Astrocyte (in vitro differentiated cells and primary cell): ENCODE data around the gene PCP2. TPM values are rescaled to one million over a fixed set of nuclear protein-coding genes. Genes with fewer than 3 reads are reported as not detected.
A peak's percentile ranks its signal among the peaks of the same experiment; 100 is the strongest.

ENCODE experiments used
- DNase-seq: peaks from one replicate; pipeline ENCODE4 v3.0.0-alpha.2; 2010; ENCODE audit warnings: low read depth
- FAIRE-seq: peaks from 2 replicates; lab custom pipeline; 2011; peaks lifted over from hg19 to GRCh38; lab: Jason Lieb, UNC
- H2AFZ ChIP-seq: 2 replicates; pipeline ENCODE4 v1.6.0; 2012; ENCODE audit warnings: low read depth, low read length, inconsistent platforms
- H3K27ac ChIP-seq: 2 replicates; pipeline ENCODE4 v1.5.1; 2011; ENCODE audit warnings: low read depth, low read length, inconsistent platforms
- H3K27me3 ChIP-seq: 2 replicates; pipeline ENCODE4 v1.6.0; 2011; ENCODE audit warnings: low read length, inconsistent platforms; ENCODE audit not compliant: insufficient read depth
- H3K36me3 ChIP-seq: 2 replicates; pipeline ENCODE4 v1.5.1; 2011; ENCODE audit warnings: low read length, inconsistent platforms; ENCODE audit not compliant: insufficient read depth
- H3K4me1 ChIP-seq: 2 replicates; pipeline ENCODE4 v1.5.1; 2011; ENCODE audit warnings: low read length, inconsistent platforms; ENCODE audit not compliant: insufficient read depth
- H3K4me2 ChIP-seq: 2 replicates; pipeline ENCODE4 v1.6.0; 2012; ENCODE audit warnings: low read length, inconsistent platforms
- H3K4me3 ChIP-seq: 2 replicates; pipeline ENCODE4 v1.5.1; 2011; ENCODE audit warnings: low read depth, mild to moderate bottlenecking, low read length, inconsistent platforms; ENCODE audit not compliant: insufficient read depth
- H3K79me2 ChIP-seq: 2 replicates; pipeline ENCODE4 v1.6.0; 2012; ENCODE audit warnings: mild to moderate bottlenecking, low read length, inconsistent platforms; ENCODE audit not compliant: insufficient read depth
- H3K9ac ChIP-seq: 2 replicates; pipeline ENCODE4 v1.6.0; 2012; ENCODE audit warnings: mild to moderate bottlenecking, low read length, inconsistent platforms
- H3K9me3 ChIP-seq: 2 replicates; pipeline ENCODE4 v1.5.1; 2012; ENCODE audit warnings: low read depth, mild to moderate bottlenecking, low read length, inconsistent platforms; ENCODE audit not compliant: insufficient read depth
- H4K20me1 ChIP-seq: 2 replicates; pipeline ENCODE4 v1.6.0; 2012; ENCODE audit warnings: low read length, inconsistent platforms; ENCODE audit not compliant: insufficient read depth
- H3K27ac Mint-ChIP-seq: one replicate; pipeline ENCODE4 v1.8.0; 2021; ENCODE audit warnings: mild to moderate bottlenecking, mixed read lengths; ENCODE audit not compliant: unreplicated experiment
- H3K27me3 Mint-ChIP-seq: one replicate; pipeline ENCODE4 v1.8.0; 2021; ENCODE audit warnings: low read depth, mixed read lengths; ENCODE audit not compliant: unreplicated experiment
- H3K36me3 Mint-ChIP-seq: one replicate; pipeline ENCODE4 v1.8.0; 2021; ENCODE audit warnings: low read depth, mixed read lengths; ENCODE audit not compliant: unreplicated experiment
- H3K4me1 Mint-ChIP-seq: one replicate; pipeline ENCODE4 v1.8.0; 2021; ENCODE audit warnings: low read depth, mixed read lengths; ENCODE audit not compliant: unreplicated experiment
- H3K4me3 Mint-ChIP-seq: one replicate; pipeline ENCODE4 v1.8.0; 2021; ENCODE audit warnings: mild to moderate bottlenecking, moderate library complexity, mixed read lengths; ENCODE audit not compliant: unreplicated experiment
- H3K9me3 Mint-ChIP-seq: one replicate; pipeline ENCODE4 v1.8.0; 2021; ENCODE audit warnings: mild to moderate bottlenecking, mixed read lengths; ENCODE audit not compliant: unreplicated experiment
- EZH2 ChIP-seq: IDR thresholded peaks from 2 replicates; pipeline ENCODE4 v1.6.1; 2012; ENCODE audit warnings: mild to moderate bottlenecking, low read length, inconsistent platforms; ENCODE audit not compliant: insufficient read depth
- total RNA-seq: library from RNA; stranded (reverse); gene quantifications from 2 replicates; pipeline ENCODE4 v1.2.1, GENCODE V29; 2021
- TF ChIP-seq, protein P1 (sequence below): IDR thresholded peaks from 2 replicates; pipeline ENCODE4 v1.5.1; 2011; ENCODE audit warnings: low read depth, mild to moderate bottlenecking, inconsistent platforms, low read length, moderate library complexity; ENCODE audit not compliant: insufficient read depth

The PCP2 gene
- total RNA-seq, 1 donor from 2014 or later, result not detected

DNA sequence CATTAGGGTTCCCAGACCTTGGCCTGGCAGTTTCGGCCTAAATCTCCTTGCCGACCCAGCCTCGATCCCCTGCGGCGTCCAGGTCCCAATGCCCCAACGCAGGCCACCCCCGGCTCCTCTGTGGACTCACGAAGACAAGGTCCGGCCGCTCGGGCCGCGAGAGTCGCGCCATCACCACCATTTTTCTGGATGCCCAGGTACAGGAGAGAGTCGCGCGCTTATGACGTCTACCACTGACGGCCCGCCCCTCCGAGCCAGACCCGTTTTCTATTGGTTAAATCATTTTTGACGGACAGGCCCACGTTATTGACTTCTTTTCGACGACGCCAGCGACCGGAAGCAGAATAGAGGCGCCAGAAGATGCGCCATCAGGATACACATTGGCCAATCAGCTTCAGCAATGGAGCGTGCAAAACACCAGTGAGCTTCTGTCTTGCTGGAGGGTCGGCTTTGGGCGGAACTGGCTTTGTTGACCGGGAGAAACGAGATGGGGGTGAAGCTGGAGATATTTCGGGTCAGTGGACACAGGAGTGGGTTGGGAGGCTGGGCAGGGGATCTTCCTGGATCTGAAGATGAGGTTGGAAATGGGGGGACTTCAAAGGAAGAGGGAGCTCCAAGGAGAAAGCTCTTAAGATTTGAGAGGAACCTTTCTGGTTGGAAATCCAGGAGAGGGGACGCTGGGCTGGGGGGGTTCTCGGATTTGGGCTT lies 4.0 kb downstream of the PCP2 start, which contains the start of the genes PET100 and XAB2:
PET100 (plus strand) TSS at position 447 of the 708 bp plus-strand sequence; CDS start at position 488, 41 bp downstream.
XAB2 (minus strand) TSS at position 199 of the 708 bp plus-strand sequence; CDS start at position 181, 18 bp downstream.
- Mint-ChIP-seq H3K4me3 (peak within 1 kb of the TSS; percentile 100), H3K9me3 (peaks cover 1% of the 10 kb centered on the region), H3K36me3 (peaks cover 5% of the 10 kb centered on the region), H3K27me3 (no peaks in the 10 kb centered on the region), H3K4me1 (peaks cover 14% of the 10 kb centered on the region), H3K27ac (peak within 1 kb of the TSS; percentile 100)
- Histone ChIP-seq H3K4me1 (peaks cover 13% of the 10 kb centered on the region), H3K79me2 (peaks cover 67% of the 10 kb centered on the region), H3K27me3 (no peaks in the 10 kb centered on the region), H2AFZ (peak within 1 kb of the TSS; percentile 77), H3K36me3 (no peaks in the 10 kb centered on the region), H3K4me2 (peak within 1 kb of the TSS; percentile 98), H3K9me3 (no peaks in the 10 kb centered on the region), H3K9ac (peak within 1 kb of the TSS; percentile 98), H3K4me3 (peak within 1 kb of the TSS; percentile 98), H4K20me1 (peaks cover 17% of the 10 kb centered on the region), H3K27ac (peak within 1 kb of the TSS; percentile 85)
- TF ChIP-seq, protein P1, sequence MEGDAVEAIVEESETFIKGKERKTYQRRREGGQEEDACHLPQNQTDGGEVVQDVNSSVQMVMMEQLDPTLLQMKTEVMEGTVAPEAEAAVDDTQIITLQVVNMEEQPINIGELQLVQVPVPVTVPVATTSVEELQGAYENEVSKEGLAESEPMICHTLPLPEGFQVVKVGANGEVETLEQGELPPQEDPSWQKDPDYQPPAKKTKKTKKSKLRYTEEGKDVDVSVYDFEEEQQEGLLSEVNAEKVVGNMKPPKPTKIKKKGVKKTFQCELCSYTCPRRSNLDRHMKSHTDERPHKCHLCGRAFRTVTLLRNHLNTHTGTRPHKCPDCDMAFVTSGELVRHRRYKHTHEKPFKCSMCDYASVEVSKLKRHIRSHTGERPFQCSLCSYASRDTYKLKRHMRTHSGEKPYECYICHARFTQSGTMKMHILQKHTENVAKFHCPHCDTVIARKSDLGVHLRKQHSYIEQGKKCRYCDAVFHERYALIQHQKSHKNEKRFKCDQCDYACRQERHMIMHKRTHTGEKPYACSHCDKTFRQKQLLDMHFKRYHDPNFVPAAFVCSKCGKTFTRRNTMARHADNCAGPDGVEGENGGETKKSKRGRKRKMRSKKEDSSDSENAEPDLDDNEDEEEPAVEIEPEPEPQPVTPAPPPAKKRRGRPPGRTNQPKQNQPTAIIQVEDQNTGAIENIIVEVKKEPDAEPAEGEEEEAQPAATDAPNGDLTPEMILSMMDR, result no peak
- TF ChIP-seq EZH2, result no peak
- FAIRE-seq (peak; percentile 98), DNase-seq (peak; percentile 95)

DNA sequence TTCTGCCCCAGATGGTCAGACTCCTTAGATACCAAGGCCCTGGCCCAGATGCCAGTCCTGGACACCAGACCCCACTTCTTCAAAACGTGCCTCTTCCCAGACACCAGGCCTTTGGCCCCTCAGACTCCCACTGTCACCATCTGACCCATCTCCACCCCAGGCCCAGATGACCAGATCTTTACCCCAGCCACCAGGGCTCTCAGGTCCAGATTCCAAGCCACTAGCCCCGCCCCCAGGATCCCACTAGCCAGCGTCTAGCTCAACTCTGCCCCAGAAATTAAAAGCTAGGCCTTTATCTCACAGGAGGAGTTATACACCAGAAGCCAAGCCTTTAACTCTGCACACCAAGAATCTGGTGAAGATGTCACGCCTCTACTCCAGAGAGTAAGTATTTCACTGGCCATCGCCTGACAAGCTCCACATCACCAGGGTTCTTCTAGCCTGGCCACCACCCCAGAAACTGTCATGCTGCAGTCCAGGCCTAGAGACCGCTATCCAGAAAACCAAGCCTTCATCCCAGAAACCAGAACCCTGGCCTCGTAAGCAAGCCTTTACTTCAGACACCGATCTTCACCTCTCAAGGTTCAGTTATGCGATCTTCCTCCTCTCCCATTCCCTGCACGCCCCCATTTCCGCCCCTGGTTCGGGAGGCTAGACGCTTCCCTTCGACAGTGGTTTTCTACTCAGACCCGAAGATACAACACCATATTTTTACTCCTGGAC lies 4.8 kb downstream of the PCP2 start:
- H4K20me1 ChIP-seq, result peaks cover 17% of the 10 kb centered on the region
- Mint-ChIP-seq H3K4me3 (peak overlapping the region; percentile 100), H3K27me3 (no peaks in the 10 kb centered on the region), H3K27ac (peak overlapping the region; percentile 100), H3K36me3 (peaks cover 5% of the 10 kb centered on the region), H3K9me3 (peaks cover 1% of the 10 kb centered on the region), H3K4me1 (peaks cover 14% of the 10 kb centered on the region)
- H3K27ac ChIP-seq, result peak overlapping the region; percentile 82
- peak overlapping the region; percentile 98 for H3K4me3 ChIP-seq
- peaks cover 13% of the 10 kb centered on the region for H3K4me1 ChIP-seq
- no peaks in the 10 kb centered on the region for H3K27me3 ChIP-seq
- TF ChIP-seq EZH2, result no peak
- TF ChIP-seq, protein P1, result no peak
- peak overlapping the region; percentile 95 for H3K4me2 ChIP-seq
- H3K9ac ChIP-seq, result peak overlapping the region; percentile 98
- H3K79me2 ChIP-seq, result peaks cover 67% of the 10 kb centered on the region
- no peaks in the 10 kb centered on the region for H3K9me3 ChIP-seq
- no peak for FAIRE-seq
- H2AFZ ChIP-seq, result peak overlapping the region; percentile 77
- no peak for DNase-seq
- no peaks in the 10 kb centered on the region for H3K36me3 ChIP-seq
